T-helper 1 cell treated with Interleukin-12 subunit alpha and Interleukin-12 subunit beta and Interleukin-4 antibody, amounts not matched to agents 30 μg/mL and 1 μg/mL, for 36 hours (primary cell): ENCODE measurements around the gene UBASH3A.

Experiments
- H3K27ac Mint-ChIP-seq: one replicate; pipeline ENCODE4 v1.8.0; 2021; ENCODE audit warnings: mild to moderate bottlenecking, mixed read lengths
- H3K27me3 Mint-ChIP-seq: one replicate; pipeline ENCODE4 v1.8.0; 2021; ENCODE audit warnings: low read depth, mixed read lengths
- H3K36me3 Mint-ChIP-seq: one replicate; pipeline ENCODE4 v1.8.0; 2021; ENCODE audit warnings: low read depth, mixed read lengths
- H3K4me1 Mint-ChIP-seq: one replicate; pipeline ENCODE4 v1.8.0; 2021; ENCODE audit warnings: low read depth, mixed read lengths
- H3K4me3 Mint-ChIP-seq: one replicate; pipeline ENCODE4 v1.8.0; 2021; ENCODE audit warnings: mild to moderate bottlenecking, moderate library complexity, mixed read lengths
- H3K9me3 Mint-ChIP-seq: one replicate; pipeline ENCODE4 v1.8.0; 2021; ENCODE audit warnings: mixed read lengths

Gene UBASH3A

GRCh38 chr21:42367367-42368165 lies 36.1 kb upstream of the UBASH3A start:
- Mint-ChIP-seq H3K27me3 (peaks cover 13% of the 10 kb centered on the region), H3K36me3 (no peaks in the 10 kb centered on the region), H3K4me1 (peaks cover 4% of the 10 kb centered on the region), H3K9me3 (no peaks in the 10 kb centered on the region), H3K4me3 (no peak overlapping the region), H3K27ac (no peak overlapping the region)

DNA sequence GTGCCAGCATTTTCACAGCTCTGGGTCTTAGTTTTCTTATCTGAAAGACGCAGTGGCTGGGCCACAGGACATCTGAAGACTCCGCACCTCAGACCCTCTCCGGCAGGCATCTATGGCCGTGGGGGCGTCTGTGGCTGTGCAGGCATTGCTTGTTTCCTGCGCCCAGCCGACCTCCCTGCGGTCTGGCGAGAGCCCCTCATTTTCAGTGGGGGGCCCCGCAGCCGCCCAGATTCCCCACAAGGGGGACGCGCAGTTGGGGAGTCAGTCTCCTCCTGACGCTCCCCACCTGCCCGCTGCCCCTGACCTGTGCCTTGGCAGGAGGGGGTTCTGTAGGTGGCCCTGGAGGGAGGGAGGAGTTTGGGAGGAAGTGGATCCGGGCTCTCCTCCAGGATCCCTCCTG lies 33.9 kb upstream of the UBASH3A start:
- no peaks in the 10 kb centered on the region for H3K9me3 Mint-ChIP-seq
- peaks cover 11% of the 10 kb centered on the region for H3K4me1 Mint-ChIP-seq
- H3K4me3 Mint-ChIP-seq, result no peak overlapping the region
- no peaks in the 10 kb centered on the region for H3K36me3 Mint-ChIP-seq
- H3K27ac Mint-ChIP-seq, result no peak overlapping the region
- no peaks in the 10 kb centered on the region for H3K27me3 Mint-ChIP-seq

GRCh38 chr21:42370894-42371654 lies 32.6 kb upstream of the UBASH3A start:
- no peaks in the 10 kb centered on the region for H3K9me3 Mint-ChIP-seq
- H3K36me3 Mint-ChIP-seq, result no peaks in the 10 kb centered on the region
- no peak overlapping the region for H3K27ac Mint-ChIP-seq
- H3K4me1 Mint-ChIP-seq, result peaks cover 11% of the 10 kb centered on the region
- no peak overlapping the region for H3K4me3 Mint-ChIP-seq
- H3K27me3 Mint-ChIP-seq, result no peaks in the 10 kb centered on the region

DNA sequence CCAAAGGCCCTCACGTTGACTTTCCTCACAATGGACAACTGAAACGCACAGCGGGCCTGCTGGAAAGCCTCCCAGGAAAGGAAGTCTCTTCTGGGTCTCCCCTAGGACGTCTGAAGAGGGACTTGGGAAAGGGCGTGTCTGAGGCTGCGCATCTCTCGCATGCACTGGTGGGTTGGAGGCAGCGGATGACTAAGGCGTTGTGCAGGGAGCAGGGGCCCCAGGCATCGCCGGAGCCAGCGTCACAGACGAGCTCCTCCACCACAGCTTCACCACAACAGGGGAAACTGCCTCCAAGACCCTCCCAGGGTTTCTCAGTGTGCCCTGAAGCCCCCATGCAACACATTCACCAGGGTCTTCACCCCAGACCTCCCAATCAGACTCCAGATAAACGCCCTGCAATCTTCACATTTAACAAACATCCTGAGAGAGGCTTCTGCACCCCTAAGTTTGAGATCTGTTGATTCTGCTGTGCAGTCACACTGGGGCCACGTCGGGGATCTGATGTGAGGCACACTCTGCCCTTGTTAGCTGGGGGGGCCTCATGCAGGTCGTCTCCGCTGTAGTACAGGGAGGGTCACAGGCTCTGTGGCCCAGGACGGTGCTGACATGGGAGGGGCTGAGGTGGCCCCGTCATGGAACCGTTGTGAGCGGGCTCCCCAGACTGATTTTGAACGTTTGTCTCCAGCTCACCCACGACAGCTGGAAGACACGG lies 30.4 kb upstream of the UBASH3A start:
- H3K36me3 Mint-ChIP-seq, result peaks cover 1% of the 10 kb centered on the region
- no peak overlapping the region for H3K4me3 Mint-ChIP-seq
- no peaks in the 10 kb centered on the region for H3K9me3 Mint-ChIP-seq
- no peak overlapping the region for H3K27ac Mint-ChIP-seq
- peaks cover 9% of the 10 kb centered on the region for H3K4me1 Mint-ChIP-seq
- H3K27me3 Mint-ChIP-seq, result no peaks in the 10 kb centered on the region

DNA sequence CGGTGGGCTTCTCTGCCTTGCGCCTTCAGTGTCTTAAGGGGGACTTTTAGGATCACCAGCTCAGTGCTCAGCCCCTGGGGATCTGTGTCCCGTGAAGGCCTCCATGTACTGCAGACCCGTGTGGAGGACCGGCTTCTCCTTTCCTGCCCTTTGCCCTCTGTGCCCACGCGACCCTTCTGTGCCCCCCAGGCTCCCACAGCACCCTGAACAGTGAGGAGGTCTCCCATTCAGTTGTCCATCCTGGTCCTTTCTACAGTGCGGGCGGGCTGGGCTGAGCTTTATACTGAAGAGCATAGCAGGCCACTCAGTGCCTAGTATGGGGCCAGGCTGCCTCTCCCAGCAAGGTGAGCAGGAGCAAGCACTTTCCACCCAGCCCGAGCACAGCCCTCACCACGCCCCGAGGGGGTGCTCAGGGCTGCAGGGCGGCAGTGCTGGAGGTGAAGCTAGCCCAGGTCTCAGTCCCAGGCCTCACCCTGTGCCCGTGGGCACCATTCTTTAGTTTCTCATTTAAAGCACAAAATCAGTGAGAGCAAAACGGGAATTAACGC lies 29.7 kb upstream of the UBASH3A start:
- Mint-ChIP-seq H3K27ac (peak overlapping the region; percentile 17), H3K4me1 (peaks cover 9% of the 10 kb centered on the region), H3K27me3 (no peaks in the 10 kb centered on the region), H3K36me3 (peaks cover 1% of the 10 kb centered on the region), H3K9me3 (no peaks in the 10 kb centered on the region), H3K4me3 (no peak overlapping the region)

- Mint-ChIP-seq H3K36me3 (peaks cover 2% of the 10 kb centered on the region), H3K27ac (peak overlapping the region; percentile 17), H3K4me1 (peaks cover 9% of the 10 kb centered on the region), H3K4me3 (no peak overlapping the region), H3K27me3 (no peaks in the 10 kb centered on the region), H3K9me3 (no peaks in the 10 kb centered on the region)
Measured at GRCh38 chr21:42374457-42374856, 29.2 kb upstream of the UBASH3A start.

DNA sequence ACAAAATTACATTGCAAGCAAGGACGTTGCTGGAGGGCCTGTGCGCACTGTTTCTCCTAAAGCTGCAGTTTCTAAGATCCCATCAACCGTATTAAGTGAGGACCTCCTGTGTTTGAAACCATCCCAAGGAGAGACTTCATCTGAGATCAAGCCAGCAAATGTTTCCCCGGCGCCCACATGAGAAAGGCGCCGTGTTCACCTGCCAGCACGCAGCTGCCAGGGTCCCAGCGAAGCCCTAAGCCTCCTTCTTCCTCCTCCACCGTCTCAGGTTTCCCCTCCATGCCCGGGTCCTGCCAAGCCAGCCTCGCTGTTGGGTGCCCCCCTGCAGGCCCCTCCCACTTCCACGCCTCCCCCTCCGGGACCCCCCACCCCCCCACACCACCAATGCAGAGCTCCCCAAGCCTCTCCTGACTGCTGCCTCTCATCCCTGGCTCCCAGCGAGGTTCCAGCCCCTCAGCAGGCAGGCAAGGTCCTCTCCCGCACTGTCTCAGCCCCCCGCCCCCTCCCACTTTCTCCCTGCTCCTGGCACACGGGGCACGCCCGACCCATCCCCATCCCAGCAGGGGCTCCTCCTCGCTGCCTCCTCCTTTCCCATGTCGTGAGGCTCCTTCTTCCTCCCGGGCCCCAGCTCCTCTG lies 28.7 kb upstream of the UBASH3A start:
- H3K4me1 Mint-ChIP-seq, result peaks cover 9% of the 10 kb centered on the region
- H3K36me3 Mint-ChIP-seq, result peaks cover 3% of the 10 kb centered on the region
- H3K4me3 Mint-ChIP-seq, result no peak overlapping the region
- H3K9me3 Mint-ChIP-seq, result no peaks in the 10 kb centered on the region
- no peaks in the 10 kb centered on the region for H3K27me3 Mint-ChIP-seq
- H3K27ac Mint-ChIP-seq, result peak overlapping the region; percentile 45

DNA sequence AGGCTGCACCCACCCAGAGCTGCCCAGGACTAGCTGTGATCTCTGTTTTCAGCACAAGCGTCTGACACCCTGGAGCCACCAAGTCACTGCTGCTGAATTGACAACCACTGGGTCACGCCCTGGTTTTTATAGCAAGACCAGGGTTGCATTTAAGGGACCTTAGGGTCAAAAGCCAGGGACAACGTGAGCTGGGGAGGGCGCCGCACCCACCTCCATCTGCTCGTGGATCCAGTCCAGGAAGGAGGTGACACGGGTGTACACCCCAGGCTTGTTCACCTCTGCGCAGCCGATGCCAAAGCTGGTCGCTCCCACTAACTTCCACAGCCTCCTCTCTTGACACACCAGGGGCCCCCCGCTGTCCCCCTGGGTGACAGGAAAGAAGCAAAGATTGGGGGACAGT lies 28.2 kb upstream of the UBASH3A start:
- Mint-ChIP-seq H3K27me3 (no peaks in the 10 kb centered on the region), H3K9me3 (no peaks in the 10 kb centered on the region), H3K4me1 (peaks cover 9% of the 10 kb centered on the region), H3K27ac (peak overlapping the region; percentile 45), H3K36me3 (peaks cover 3% of the 10 kb centered on the region), H3K4me3 (no peak overlapping the region)

DNA sequence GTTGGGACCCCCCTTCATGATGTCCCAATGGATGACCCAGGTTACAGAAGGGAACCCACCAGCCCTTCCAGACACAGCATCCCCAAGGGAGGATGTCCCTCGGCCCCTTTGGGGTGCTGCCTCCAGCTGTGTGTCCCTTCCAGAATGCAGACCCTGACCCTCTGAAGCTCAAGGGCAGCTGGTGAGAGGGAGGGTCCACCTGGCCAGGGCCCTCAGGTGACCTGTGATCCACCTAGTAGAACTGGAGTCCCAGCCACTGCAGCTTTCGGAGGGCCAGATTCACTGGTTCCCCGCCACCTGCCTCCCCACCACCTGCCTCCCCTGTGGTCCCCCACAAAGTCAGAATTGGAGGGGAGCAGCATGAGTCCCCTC lies 27.8 kb upstream of the UBASH3A start:
- peaks cover 7% of the 10 kb centered on the region for H3K4me1 Mint-ChIP-seq
- H3K9me3 Mint-ChIP-seq, result no peaks in the 10 kb centered on the region
- H3K27me3 Mint-ChIP-seq, result no peaks in the 10 kb centered on the region
- no peak overlapping the region for H3K4me3 Mint-ChIP-seq
- H3K36me3 Mint-ChIP-seq, result peaks cover 3% of the 10 kb centered on the region
- no peak overlapping the region for H3K27ac Mint-ChIP-seq

GRCh38 chr21:42376338-42376982 lies 27.2 kb upstream of the UBASH3A start:
- peaks cover 8% of the 10 kb centered on the region for H3K4me1 Mint-ChIP-seq
- no peak overlapping the region for H3K27ac Mint-ChIP-seq
- peaks cover 1% of the 10 kb centered on the region for H3K9me3 Mint-ChIP-seq
- H3K36me3 Mint-ChIP-seq, result peaks cover 4% of the 10 kb centered on the region
- no peaks in the 10 kb centered on the region for H3K27me3 Mint-ChIP-seq
- H3K4me3 Mint-ChIP-seq, result no peak overlapping the region

DNA sequence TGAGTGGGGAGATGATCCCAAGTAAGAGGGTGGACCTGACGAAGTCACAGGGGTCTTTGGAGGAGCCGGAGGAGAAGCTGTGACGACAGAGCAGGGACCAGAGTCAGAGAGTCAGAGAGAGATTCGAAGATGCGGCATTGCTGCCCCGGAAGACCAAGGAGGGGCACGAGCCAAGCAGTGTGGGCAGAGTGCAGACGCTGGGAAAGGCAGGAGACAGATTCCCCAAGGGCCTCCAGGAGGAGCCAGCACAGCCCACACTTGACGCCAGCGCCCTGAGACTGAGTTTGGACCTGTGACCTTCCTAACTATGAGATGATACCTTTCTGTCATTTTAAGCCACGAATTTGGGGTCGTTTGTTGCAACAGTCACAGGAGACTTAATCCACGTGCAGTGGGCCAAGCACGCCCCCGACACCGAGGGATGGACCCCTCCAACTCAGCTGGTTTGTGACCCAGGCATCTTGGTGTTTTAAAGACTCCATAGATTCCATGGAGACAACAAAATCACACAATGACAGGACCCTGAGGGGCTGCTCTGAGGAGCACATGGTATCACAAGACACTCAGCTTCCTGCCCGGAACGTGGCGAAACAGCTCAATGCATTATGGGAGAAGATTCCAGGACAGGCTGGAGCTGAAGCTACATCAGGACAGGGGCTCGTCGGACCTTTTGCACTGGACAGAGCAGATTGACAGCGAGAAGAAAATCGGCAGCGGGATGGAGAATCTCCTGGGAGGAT lies 26.3 kb upstream of the UBASH3A start:
- Mint-ChIP-seq H3K4me1 (peaks cover 10% of the 10 kb centered on the region), H3K27ac (peak overlapping the region; percentile 41), H3K4me3 (no peak overlapping the region), H3K9me3 (peaks cover 11% of the 10 kb centered on the region), H3K27me3 (no peaks in the 10 kb centered on the region), H3K36me3 (peaks cover 13% of the 10 kb centered on the region)

DNA sequence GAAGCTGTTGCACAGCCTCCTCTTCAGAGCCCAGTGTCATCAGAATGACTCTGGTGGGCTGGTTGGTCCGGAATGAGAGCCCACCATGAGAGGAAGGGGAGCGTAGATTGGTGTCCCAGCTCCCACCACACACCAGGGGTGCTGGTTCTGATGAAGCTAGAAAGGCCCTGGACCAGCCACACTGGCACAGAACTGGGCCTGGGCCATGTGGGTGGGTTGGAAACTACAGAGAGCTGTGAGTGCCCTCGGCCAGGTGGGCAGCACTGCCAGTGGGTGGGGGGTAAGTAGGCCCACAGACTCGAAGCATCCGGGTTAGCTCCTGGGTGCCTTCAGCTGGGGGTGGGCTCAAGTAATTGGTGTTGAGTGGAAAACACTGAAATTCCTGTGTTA lies 25.8 kb upstream of the UBASH3A start:
- H3K4me3 Mint-ChIP-seq, result no peak overlapping the region
- H3K4me1 Mint-ChIP-seq, result peaks cover 11% of the 10 kb centered on the region
- H3K27ac Mint-ChIP-seq, result peak overlapping the region; percentile 41
- H3K9me3 Mint-ChIP-seq, result peaks cover 14% of the 10 kb centered on the region
- peaks cover 17% of the 10 kb centered on the region for H3K36me3 Mint-ChIP-seq
- H3K27me3 Mint-ChIP-seq, result no peaks in the 10 kb centered on the region

- H3K4me1 Mint-ChIP-seq, result peaks cover 6% of the 10 kb centered on the region
- H3K27ac Mint-ChIP-seq, result no peak overlapping the region
- peaks cover 17% of the 10 kb centered on the region for H3K36me3 Mint-ChIP-seq
- no peak overlapping the region for H3K4me3 Mint-ChIP-seq
- H3K27me3 Mint-ChIP-seq, result no peaks in the 10 kb centered on the region
- peaks cover 14% of the 10 kb centered on the region for H3K9me3 Mint-ChIP-seq
Measured at GRCh38 chr21:42378418-42378817, 25.3 kb upstream of the UBASH3A start.
